Endothelial cell of umbilical vein (primary cell): ENCODE data around the gene EID2B. TPM values are rescaled to one million over a fixed set of nuclear protein-coding genes. Genes with fewer than 3 reads are reported as not detected.

ENCODE experiments used
- BruUV-seq: library from RNA; stranded (reverse); fragments of 400-500 nt; replicated peaks from 2 replicates; lab custom pipeline; 2021; lab: Mats Ljungman, UMichigan
- CTCF ChIA-PET: fragments of 300-600, 350-600 bp; sonication (Branson Sonifier 250); formaldehyde crosslinking; loops from one replicate; lab custom pipeline; 2021; ENCODE audit warnings: antibody characterized with exemption, inconsistent platforms; lab: Charles Lee
- POLR2A ChIA-PET: fragments of 300-600, 350-600 bp; sonication (Branson Sonifier 250); formaldehyde crosslinking; loops from one replicate; lab custom pipeline; 2021; ENCODE audit warnings: antibody characterized with exemption, inconsistent platforms; lab: Charles Lee
- DNase-seq: peaks from one replicate; pipeline ENCODE4 v3.0.0-alpha.2; 2011; ENCODE audit warnings: low read depth, low spot score
- FAIRE-seq: peaks from 2 replicates; lab custom pipeline; 2011; peaks lifted over from hg19 to GRCh38; lab: Jason Lieb, UNC
- H2AFZ ChIP-seq: 2 replicates; pipeline ENCODE4 v1.6.0; 2012; ENCODE audit warnings: low read depth, low read length, control low read depth, inconsistent platforms
- H3K27ac ChIP-seq: 2 replicates; pipeline ENCODE4 v1.5.1; 2011; ENCODE audit warnings: low read depth, mild to moderate bottlenecking, control low read depth, low read length, moderate library complexity; ENCODE audit not compliant: insufficient read depth
- H3K27me3 ChIP-seq, 2 experiments: 2 replicates each; pipeline versions ENCODE4 v1.6.0 to v1.6.1; 2011; ENCODE audit warnings: low read length in 2 of 2, mixed read lengths in 1 of 2; ENCODE audit not compliant: control insufficient read depth in 2 of 2, insufficient read depth in 2 of 2
- H3K36me3 ChIP-seq, 2 experiments: 2 replicates in 1 of 2; 3 replicates in 1 of 2; pipeline ENCODE4 v1.5.1; 2011; ENCODE audit warnings: low read length in 2 of 2, mild to moderate bottlenecking in 1 of 2, moderate library complexity in 1 of 2; ENCODE audit not compliant: control insufficient read depth in 2 of 2, insufficient read depth in 2 of 2; ENCODE audit errors: extremely low read depth in 1 of 2
- H3K4me1 ChIP-seq: 3 replicates; pipeline ENCODE4 v1.5.1; 2011; ENCODE audit warnings: mild to moderate bottlenecking, low read length; ENCODE audit not compliant: control insufficient read depth, insufficient read depth; ENCODE audit errors: extremely low read depth
- H3K4me2 ChIP-seq: 2 replicates; pipeline ENCODE4 v1.6.1; 2011; ENCODE audit warnings: low read length, control low read depth, mixed read lengths; ENCODE audit not compliant: insufficient read depth
- H3K4me3 ChIP-seq, 3 experiments: fragments of 200-600 bp in 1 of 3; sonication (generic), shearing (Covaris generic) in 1 of 3; replicated peaks in 1 of 3; 2 replicates each; pipeline ENCODE4 v1.5.1; 2011 to 2016; ENCODE audit warnings: control low read depth in 3 of 3, low read length in 3 of 3, mild to moderate bottlenecking in 2 of 3, inconsistent platforms in 1 of 3, low read depth in 1 of 3, moderate library complexity in 1 of 3; ENCODE audit not compliant: insufficient read depth in 1 of 3
- H3K79me2 ChIP-seq: 2 replicates; pipeline ENCODE4 v1.6.0; 2012; ENCODE audit warnings: low read length, inconsistent platforms; ENCODE audit not compliant: control insufficient read depth, insufficient read depth
- H3K9ac ChIP-seq: replicated peaks from 2 replicates; pipeline ENCODE3; 2011; ENCODE audit warnings: low read length, control low read depth; ENCODE audit not compliant: insufficient read depth; ENCODE audit errors: extremely low read depth
- H3K9me1 ChIP-seq: replicated peaks from 3 replicates; pipeline ENCODE4 v1.6.0; 2011; ENCODE audit warnings: mild to moderate bottlenecking, low read length; ENCODE audit not compliant: control insufficient read depth, insufficient read depth; ENCODE audit errors: extremely low read depth
- H3K9me3 ChIP-seq: replicated peaks from 2 replicates; pipeline ENCODE4 v1.5.1; 2012; ENCODE audit warnings: low read length, inconsistent platforms; ENCODE audit not compliant: control insufficient read depth, insufficient read depth
- H4K20me1 ChIP-seq: replicated peaks from 2 replicates; pipeline ENCODE3; 2011; ENCODE audit warnings: mild to moderate bottlenecking, low read length; ENCODE audit not compliant: control insufficient read depth, insufficient read depth; ENCODE audit errors: extremely low read depth
- EZH2 ChIP-seq: IDR thresholded peaks from 2 replicates; pipeline ENCODE4 v1.6.1; 2012; ENCODE audit warnings: borderline replicate concordance, low read depth, mild to moderate bottlenecking, moderate library complexity, low read length, inconsistent platforms; ENCODE audit not compliant: severe bottlenecking
- FOS ChIP-seq: IDR thresholded peaks from 2 replicates; pipeline ENCODE4 v1.6.1; 2011; ENCODE audit warnings: mild to moderate bottlenecking, low read length, moderate library complexity, borderline replicate concordance; ENCODE audit not compliant: insufficient read depth
- GATA2 ChIP-seq: IDR thresholded peaks from 2 replicates; pipeline ENCODE4 v1.7.0; 2011; ENCODE audit warnings: low read depth, mild to moderate bottlenecking, moderate library complexity, mixed read lengths, low read length; ENCODE audit not compliant: insufficient read length, insufficient read depth
- JUN ChIP-seq: IDR thresholded peaks from 2 replicates; pipeline ENCODE4 v1.6.1; 2011; ENCODE audit warnings: borderline replicate concordance, low read depth; ENCODE audit not compliant: insufficient read length, insufficient read depth
- MYC ChIP-seq: IDR thresholded peaks from one replicate; pipeline ENCODE4 v1.6.1; 2011; ENCODE audit warnings: mild to moderate bottlenecking, low read depth, low read length
- POLR2A ChIP-seq: IDR thresholded peaks from 2 replicates; pipeline ENCODE4 v1.6.1; 2012; ENCODE audit warnings: low read depth, mild to moderate bottlenecking, control low read depth, low read length
- POLR2AphosphoS5 ChIP-seq: IDR thresholded peaks from 2 replicates; pipeline ENCODE4 v1.6.1; 2012; ENCODE audit warnings: low read depth, mild to moderate bottlenecking, control low read depth, low read length, moderate library complexity; ENCODE audit not compliant: insufficient read depth
- dilution Hi-C: fragments of 300-500 bp; cut with MboI; formaldehyde crosslinking; loops from one replicate; pipeline ENCODE4 v1.15.0; 2019; ENCODE audit warnings: low sequenced_read_pairs; ENCODE audit not compliant: extremely low pct_ligation_motif_present
- intact Hi-C: fragments of 100-400 bp; cut with micrococcal nuclease; formaldehyde crosslinking; loops from one replicate; pipeline ENCODE4 v1.10.0; 2022
- polyA plus RNA-seq, 4 experiments: library from polyadenylated mRNA; depleted of rRNA in 3 of 4; stranded (reverse) in 3 of 4; unstranded in 1 of 4; fragments of >200 nt; gene quantifications; 2 replicates each; pipeline versions ENCODE4 v1.2.1 to v1.2.3, GENCODE V29; 2011 to 2012; ENCODE audit warnings: missing spikeins in 1 of 4
- total RNA-seq: library from RNA; stranded (reverse); gene quantifications from 2 replicates; pipeline ENCODE4 v1.2.3, GENCODE V29; 2021
- TF ChIP-seq, protein P1 (sequence below), 2 donors: IDR thresholded peaks; 1 replicate in 1 of 2; 2 replicates in 1 of 2; pipeline ENCODE4 v1.5.1; 2011; ENCODE audit warnings: low read length in 2 of 2, mild to moderate bottlenecking in 2 of 2, moderate library complexity in 2 of 2, control low read depth in 1 of 2, inconsistent platforms in 1 of 2, low read depth in 1 of 2; ENCODE audit not compliant: insufficient read depth in 1 of 2; ENCODE audit errors: extremely low read depth in 1 of 2
- TF ChIP-seq, protein P2 (sequence below): IDR thresholded peaks from 2 replicates; pipeline ENCODE4 v1.6.1; 2011; ENCODE audit not compliant: insufficient read depth, insufficient read length

Gene EID2B
- total and polyA plus RNA-seq, 2 donors (not counting 3 experiments of a cell fraction or from before 2014, with no cell fraction given): 1.7 to 3.9 TPM

- Histone ChIP-seq H3K4me1 (peaks cover 15% of the 10 kb centered on the region), H3K4me3 (no peak overlapping the region), H3K36me3 (no peaks in the 10 kb centered on the region), H3K27ac (no peak overlapping the region), H3K9me1 (no peaks in the 10 kb centered on the region), H2AFZ (no peak overlapping the region), H3K27me3 (peaks cover 8% of the 10 kb centered on the region in 2 experiments), H3K9ac (no peak overlapping the region), H4K20me1 (no peaks in the 10 kb centered on the region), H3K9me3 (no peaks in the 10 kb centered on the region), H3K4me2 (no peak overlapping the region), H3K79me2 (no peaks in the 10 kb centered on the region)
- ChIA-PET CTCF (interaction anchor here (0.9 kb wide), 1 partner anchor 39 kb away, joined by 4 read pairs; no protein-coding TSS in a partner anchor), POLR2A (no interaction called here)
- dilution Hi-C loops (no loop called here), intact Hi-C loops (no loop called here)
- peak; percentile 37 for FAIRE-seq
- BruUV-seq: no TSS peak
- no peak for TF ChIP-seq FOS
- TF ChIP-seq POLR2AphosphoS5: no peak
- no peak for TF ChIP-seq MYC
- no peak for TF ChIP-seq GATA2
- TF ChIP-seq, protein P1, sequence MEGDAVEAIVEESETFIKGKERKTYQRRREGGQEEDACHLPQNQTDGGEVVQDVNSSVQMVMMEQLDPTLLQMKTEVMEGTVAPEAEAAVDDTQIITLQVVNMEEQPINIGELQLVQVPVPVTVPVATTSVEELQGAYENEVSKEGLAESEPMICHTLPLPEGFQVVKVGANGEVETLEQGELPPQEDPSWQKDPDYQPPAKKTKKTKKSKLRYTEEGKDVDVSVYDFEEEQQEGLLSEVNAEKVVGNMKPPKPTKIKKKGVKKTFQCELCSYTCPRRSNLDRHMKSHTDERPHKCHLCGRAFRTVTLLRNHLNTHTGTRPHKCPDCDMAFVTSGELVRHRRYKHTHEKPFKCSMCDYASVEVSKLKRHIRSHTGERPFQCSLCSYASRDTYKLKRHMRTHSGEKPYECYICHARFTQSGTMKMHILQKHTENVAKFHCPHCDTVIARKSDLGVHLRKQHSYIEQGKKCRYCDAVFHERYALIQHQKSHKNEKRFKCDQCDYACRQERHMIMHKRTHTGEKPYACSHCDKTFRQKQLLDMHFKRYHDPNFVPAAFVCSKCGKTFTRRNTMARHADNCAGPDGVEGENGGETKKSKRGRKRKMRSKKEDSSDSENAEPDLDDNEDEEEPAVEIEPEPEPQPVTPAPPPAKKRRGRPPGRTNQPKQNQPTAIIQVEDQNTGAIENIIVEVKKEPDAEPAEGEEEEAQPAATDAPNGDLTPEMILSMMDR (IDR thresholded peaks at IDR 0.05; ENCODE audit: extremely low read depth in 1 of 2, insufficient read depth in 1 of 2, low read depth in 1 of 2, low read length in 2 of 2): no peak
- no peak for TF ChIP-seq JUN
- TF ChIP-seq, protein P2, sequence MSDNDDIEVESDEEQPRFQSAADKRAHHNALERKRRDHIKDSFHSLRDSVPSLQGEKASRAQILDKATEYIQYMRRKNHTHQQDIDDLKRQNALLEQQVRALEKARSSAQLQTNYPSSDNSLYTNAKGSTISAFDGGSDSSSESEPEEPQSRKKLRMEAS: no peak
- no peak for TF ChIP-seq EZH2
- TF ChIP-seq POLR2A: no peak
- DNase-seq: no peak
These were observed 12.3 kb upstream of the EID2B start for GRCh38 chr19:39544911-39545310.
